AG10803 (cell line): ENCODE measurements around the gene ATP6V0D1.

Experiments
- DNase-seq: peaks from one replicate; pipeline ENCODE4 v3.0.0; 2010; ENCODE audit warnings: low read depth
- H3K4me3 ChIP-seq: 2 replicates; pipeline ENCODE4 v1.5.1; 2011; ENCODE audit warnings: mild to moderate bottlenecking, low read length, control low read depth
- CTCF ChIP-seq: conservative IDR thresholded peaks from 2 replicates; pipeline ENCODE4 v1.5.1; 2011; ENCODE audit warnings: mild to moderate bottlenecking, low read length, control low read depth, inconsistent platforms

ATP6V0D1 gene

GRCh38 chr16:67425580-67425979 lies 55.4 kb downstream of the ATP6V0D1 start:
- H3K4me3 ChIP-seq, result no peak overlapping the region
- no peak for TF ChIP-seq CTCF
- no peak for DNase-seq

GRCh38 chr16:67425061-67425460 lies 55.9 kb downstream of the ATP6V0D1 start:
- TF ChIP-seq CTCF, result no peak
- H3K4me3 ChIP-seq, result no peak overlapping the region
- peak; percentile 41 for DNase-seq

GRCh38 chr16:67424261-67424615 lies 56.7 kb downstream of the ATP6V0D1 start:
- no peak for DNase-seq
- H3K4me3 ChIP-seq, result no peak overlapping the region
- TF ChIP-seq CTCF, result no peak

GRCh38 chr16:67423611-67424260 lies 57.2 kb downstream of the ATP6V0D1 start:
- TF ChIP-seq CTCF, result no peak
- DNase-seq, result no peak
- no peak overlapping the region for H3K4me3 ChIP-seq

GRCh38 chr16:67423015-67423414 lies 57.9 kb downstream of the ATP6V0D1 start:
- no peak for TF ChIP-seq CTCF
- DNase-seq, result no peak
- H3K4me3 ChIP-seq, result no peak overlapping the region

GRCh38 chr16:67421030-67421429 lies 59.9 kb downstream of the ATP6V0D1 start:
- no peak for TF ChIP-seq CTCF

GRCh38 chr16:67419931-67420330 lies 61.0 kb downstream of the ATP6V0D1 start:
- H3K4me3 ChIP-seq, result no peak overlapping the region
- no peak for DNase-seq
- 0 out of 2 replicates have a peak, but pooled peaks have one; percentile 5 for TF ChIP-seq CTCF

More at GRCh38 chr16:67421030-67421429, 59.9 kb downstream of the ATP6V0D1 start:
- DNase-seq, result no peak
- H3K4me3 ChIP-seq, result no peak overlapping the region
